Fibroblast of the aortic adventitia (primary cell): Measurements from ENCODE around the gene FLT1. TPM values are rescaled to one million over a fixed set of nuclear protein-coding genes. Genes with fewer than 3 reads are reported as not detected.

Source experiments
- DNase-seq: peaks from one replicate; pipeline ENCODE4 v3.0.0-alpha.2; 2010; ENCODE audit warnings: low read depth
- H3K4me3 ChIP-seq: 2 replicates; pipeline ENCODE4 v1.5.1; 2011; ENCODE audit warnings: low read depth, mild to moderate bottlenecking, control low read depth, low read length, moderate library complexity
- CTCF ChIP-seq: IDR thresholded peaks from 2 replicates; pipeline ENCODE4 v1.5.1; 2011; ENCODE audit warnings: mild to moderate bottlenecking, low read length, control low read depth, inconsistent platforms; ENCODE audit not compliant: insufficient read depth
- total RNA-seq: library from RNA; depleted of rRNA; stranded (reverse); fragments of >200 nt; gene quantifications from 2 replicates; pipeline ENCODE4 v1.2.3, GENCODE V29; 2012; ENCODE audit warnings: low replicate concordance

Gene FLT1
- total RNA-seq, 1 donor: 0.36 TPM

GRCh38 chr13:28475916-28476725 is 18.8 kb downstream of the FLT1 start:
- H3K4me3 ChIP-seq: no peak overlapping the region
- DNase-seq: peak; percentile 97
- no peak for TF ChIP-seq CTCF

GRCh38 chr13:28474491-28475134 is 20.3 kb downstream of the FLT1 start:
- peak; percentile 57 for DNase-seq
- H3K4me3 ChIP-seq: no peak overlapping the region
- TF ChIP-seq CTCF: no peak

GRCh38 chr13:28473044-28473443 is 21.9 kb downstream of the FLT1 start:
- no peak for DNase-seq
- TF ChIP-seq CTCF: no peak

GRCh38 chr13:28471421-28471820 is 23.5 kb downstream of the FLT1 start:
- no peak overlapping the region for H3K4me3 ChIP-seq
- no peak for DNase-seq
- TF ChIP-seq CTCF: no peak

More at GRCh38 chr13:28473044-28473443, 21.9 kb downstream of the FLT1 start:
- no peak overlapping the region for H3K4me3 ChIP-seq

GRCh38 chr13:28470296-28470695 is 24.6 kb downstream of the FLT1 start:
- TF ChIP-seq CTCF: no peak
- no peak overlapping the region for H3K4me3 ChIP-seq
- peak; percentile 29 for DNase-seq

GRCh38 chr13:28469316-28469715 is 25.6 kb downstream of the FLT1 start:
- H3K4me3 ChIP-seq: no peak overlapping the region
- no peak for DNase-seq
- TF ChIP-seq CTCF: no peak
